SK-N-MC (cell line): ENCODE measurements around the gene BMF.

Experiments used
- EZH2 ChIP-seq: fragments of 200-600 bp; sonication (generic); IDR thresholded peaks from one replicate; pipeline ENCODE4 v1.6.1; 2017; ENCODE audit warnings: antibody characterized with exemption
- FOXP2 ChIP-seq: optimal IDR thresholded peaks from 2 replicates; pipeline ENCODE3; 2011; ENCODE audit warnings: mild to moderate bottlenecking, moderate library complexity; ENCODE audit not compliant: insufficient read depth; ENCODE audit errors: extremely low read length, control extremely low read depth
- POLR2AphosphoS5 ChIP-seq: IDR thresholded peaks from 2 replicates; pipeline ENCODE4 v1.6.1; 2012; ENCODE audit warnings: mild to moderate bottlenecking, low read depth, low read length, borderline replicate concordance

- no peak for TF ChIP-seq POLR2AphosphoS5
- no peak for TF ChIP-seq EZH2
- no peak for TF ChIP-seq FOXP2
These were observed 39.2 kb downstream of the BMF start for GRCh38 chr15:40069178-40070165.
